Keratinocyte (primary cell): ENCODE data around the gene GNA15. TPM values are rescaled to one million over a fixed set of nuclear protein-coding genes. Genes with fewer than 3 reads are reported as not detected.

Experiments
- DNase-seq: peaks from one replicate; pipeline ENCODE4 v3.0.0-alpha.2; 2011; ENCODE audit warnings: low read depth, missing footprints, low spot score
- FAIRE-seq: peaks from 2 replicates; lab custom pipeline; 2011; peaks lifted over from hg19 to GRCh38; lab: Jason Lieb, UNC
- H2AFZ ChIP-seq: 2 replicates; pipeline ENCODE4 v1.6.0; 2012; ENCODE audit warnings: low read length, control low read depth, inconsistent platforms; ENCODE audit not compliant: control insufficient read depth
- H3K27ac ChIP-seq: 2 replicates; pipeline ENCODE4 v1.5.1; 2011; ENCODE audit warnings: low read length; ENCODE audit not compliant: control insufficient read depth, insufficient read depth
- H3K27me3 ChIP-seq: 3 replicates; pipeline ENCODE4 v1.6.0; 2011; ENCODE audit warnings: low read length; ENCODE audit not compliant: control insufficient read depth, insufficient read depth; ENCODE audit errors: extremely low read depth
- H3K36me3 ChIP-seq, 2 experiments: 2 replicates in 1 of 2; 3 replicates in 1 of 2; pipeline ENCODE4 v1.5.1; 2011; ENCODE audit warnings: low read length in 2 of 2, mild to moderate bottlenecking in 1 of 2; ENCODE audit not compliant: control insufficient read depth in 2 of 2, insufficient read depth in 2 of 2; ENCODE audit errors: extremely low read depth in 1 of 2
- H3K4me1 ChIP-seq: 3 replicates; pipeline ENCODE4 v1.5.1; 2011; ENCODE audit warnings: low read length; ENCODE audit not compliant: control insufficient read depth, insufficient read depth; ENCODE audit errors: extremely low read depth
- H3K4me2 ChIP-seq: 3 replicates; pipeline ENCODE4 v1.6.0; 2011; ENCODE audit warnings: low read depth, low read length; ENCODE audit not compliant: control insufficient read depth, insufficient read depth; ENCODE audit errors: extremely low read depth
- H3K4me3 ChIP-seq, 3 experiments: fragments of 200-600 bp in 1 of 3; sonication (generic) in 1 of 3; 2 replicates in 2 of 3; 3 replicates in 1 of 3; pipeline ENCODE4 v1.5.1; 2011 to 2016; ENCODE audit warnings: low read length in 3 of 3, mild to moderate bottlenecking in 3 of 3, control low read depth in 2 of 3, inconsistent platforms in 1 of 3, low read depth in 1 of 3, mixed read lengths in 1 of 3, mixed run types in 1 of 3, moderate library complexity in 1 of 3; ENCODE audit not compliant: control insufficient read depth in 2 of 3, insufficient read depth in 2 of 3; ENCODE audit errors: extremely low read depth in 1 of 3
- H3K79me2 ChIP-seq: 2 replicates; pipeline ENCODE4 v1.6.0; 2012; ENCODE audit warnings: low read length; ENCODE audit not compliant: control insufficient read depth, insufficient read depth
- H3K9ac ChIP-seq: 3 replicates; pipeline ENCODE4 v1.6.0; 2011; ENCODE audit warnings: low read length; ENCODE audit not compliant: control insufficient read depth, insufficient read depth; ENCODE audit errors: extremely low read depth
- H3K9me1 ChIP-seq: 3 replicates; pipeline ENCODE4 v1.6.0; 2011; ENCODE audit warnings: low read length; ENCODE audit not compliant: control insufficient read depth, insufficient read depth; ENCODE audit errors: extremely low read depth
- H3K9me3 ChIP-seq: 2 replicates; pipeline ENCODE4 v1.5.1; 2012; ENCODE audit warnings: low read depth, low read length; ENCODE audit not compliant: control insufficient read depth
- H4K20me1 ChIP-seq: 3 replicates; pipeline ENCODE4 v1.6.0; 2011; ENCODE audit warnings: low read length; ENCODE audit not compliant: control insufficient read depth, insufficient read depth; ENCODE audit errors: extremely low read depth
- EZH2 ChIP-seq: IDR thresholded peaks from one replicate; pipeline ENCODE4 v1.6.1; 2012; ENCODE audit warnings: inconsistent platforms, mild to moderate bottlenecking, low read length, moderate library complexity
- dilution Hi-C: fragments of 300-500 bp; cut with MboI; formaldehyde crosslinking; loops from one replicate; pipeline ENCODE4 v1.7.0; 2020; ENCODE audit warnings: low sequenced_read_pairs; ENCODE audit not compliant: extremely low pct_ligation_motif_present
- polyA plus RNA-seq, 5 experiments: library from polyadenylated mRNA; depleted of rRNA in 3 of 5; stranded (reverse) in 3 of 5; stranded (forward) in 1 of 5; unstranded in 1 of 5; fragments of >200 nt; gene quantifications; 1 replicate in 1 of 5; 2 replicates in 3 of 5; 3 replicates in 1 of 5; pipeline versions ENCODE4 v1.2.1 to v1.2.3, GENCODE V29; 2011 to 2012; ENCODE audit warnings: missing spikeins in 2 of 5, low read depth in 1 of 5, low replicate concordance in 1 of 5
- TF ChIP-seq, protein P1 (sequence below), 3 experiments: IDR thresholded peaks in 1 of 3; conservative IDR thresholded peaks in 1 of 3; optimal IDR thresholded peaks in 1 of 3; 2 replicates in 2 of 3; 3 replicates in 1 of 3; pipeline versions ENCODE3 to v1.5.1; 2011; ENCODE audit warnings: low read length in 3 of 3, mild to moderate bottlenecking in 3 of 3, moderate library complexity in 2 of 3, control low read depth in 1 of 3, inconsistent platforms in 1 of 3; ENCODE audit not compliant: insufficient read depth in 2 of 3; ENCODE audit errors: extremely low read depth in 1 of 3

The GNA15 gene
- polyA plus RNA-seq, 1 donor (not counting 4 experiments of a cell fraction or from before 2014, with no cell fraction given), result 60.0 TPM

DNA sequence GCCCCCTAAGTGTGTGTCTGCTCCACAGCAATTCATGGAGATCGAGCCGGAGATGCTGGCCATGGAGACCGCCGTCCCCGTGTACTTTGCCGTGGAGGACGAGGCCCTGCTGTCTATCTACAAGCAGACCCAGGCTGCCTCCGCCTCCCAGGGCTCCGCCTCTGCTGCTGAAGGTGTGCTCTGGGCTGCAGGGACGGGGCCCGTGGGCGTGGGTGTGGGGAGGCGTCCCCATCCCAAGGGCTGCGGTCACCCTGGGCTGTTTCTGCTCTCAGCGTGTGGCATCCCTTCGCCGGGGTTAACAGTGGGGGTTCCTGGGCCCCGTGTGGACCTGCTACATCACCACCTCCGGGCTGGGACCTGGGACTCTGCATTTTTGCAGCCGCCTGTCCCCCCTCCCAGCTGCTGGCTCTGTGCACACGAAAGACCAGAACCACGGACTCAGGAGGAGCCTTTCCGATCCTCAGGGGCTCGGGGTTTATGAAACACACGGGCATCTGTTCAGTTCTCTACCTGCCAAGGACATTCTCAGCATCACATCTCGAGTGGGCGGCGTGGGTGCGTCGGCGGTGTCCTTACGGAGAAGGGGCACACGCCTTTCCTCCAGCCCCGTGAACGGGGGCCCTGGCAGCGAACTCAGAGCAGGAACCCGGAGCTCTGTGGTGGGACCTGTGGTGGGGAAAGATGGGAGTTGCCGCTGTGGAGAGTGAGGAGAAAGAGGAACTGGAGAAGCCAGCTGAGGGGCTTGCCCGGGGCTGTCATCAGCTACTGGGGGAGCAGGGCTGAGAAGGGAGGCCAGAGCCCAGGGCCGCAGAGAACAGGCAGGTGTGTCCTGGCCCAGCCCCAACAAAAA lies 57.6 kb downstream of the GNA15 start:
- Histone ChIP-seq H3K9me3 (no peaks in the 10 kb centered on the region), H3K9ac (no peak overlapping the region), H3K9me1 (no peaks in the 10 kb centered on the region), H4K20me1 (peaks cover 16% of the 10 kb centered on the region), H3K4me3 (no peak overlapping the region), H3K4me1 (peaks cover 2% of the 10 kb centered on the region), H3K27ac (no peak overlapping the region), H3K36me3 (peaks cover 10 to 19% of the 10 kb centered on the region in 2 experiments), H3K4me2 (no peak overlapping the region), H3K79me2 (peaks cover 52% of the 10 kb centered on the region), H2AFZ (no peak overlapping the region), H3K27me3 (no peaks in the 10 kb centered on the region)
- dilution Hi-C loops, result no loop called here
- DNase-seq (no peak), FAIRE-seq (no peak)
- no peak for TF ChIP-seq EZH2
- TF ChIP-seq, protein P1, sequence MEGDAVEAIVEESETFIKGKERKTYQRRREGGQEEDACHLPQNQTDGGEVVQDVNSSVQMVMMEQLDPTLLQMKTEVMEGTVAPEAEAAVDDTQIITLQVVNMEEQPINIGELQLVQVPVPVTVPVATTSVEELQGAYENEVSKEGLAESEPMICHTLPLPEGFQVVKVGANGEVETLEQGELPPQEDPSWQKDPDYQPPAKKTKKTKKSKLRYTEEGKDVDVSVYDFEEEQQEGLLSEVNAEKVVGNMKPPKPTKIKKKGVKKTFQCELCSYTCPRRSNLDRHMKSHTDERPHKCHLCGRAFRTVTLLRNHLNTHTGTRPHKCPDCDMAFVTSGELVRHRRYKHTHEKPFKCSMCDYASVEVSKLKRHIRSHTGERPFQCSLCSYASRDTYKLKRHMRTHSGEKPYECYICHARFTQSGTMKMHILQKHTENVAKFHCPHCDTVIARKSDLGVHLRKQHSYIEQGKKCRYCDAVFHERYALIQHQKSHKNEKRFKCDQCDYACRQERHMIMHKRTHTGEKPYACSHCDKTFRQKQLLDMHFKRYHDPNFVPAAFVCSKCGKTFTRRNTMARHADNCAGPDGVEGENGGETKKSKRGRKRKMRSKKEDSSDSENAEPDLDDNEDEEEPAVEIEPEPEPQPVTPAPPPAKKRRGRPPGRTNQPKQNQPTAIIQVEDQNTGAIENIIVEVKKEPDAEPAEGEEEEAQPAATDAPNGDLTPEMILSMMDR (optimal IDR thresholded peaks at IDR 0.05 in 1 of 3, IDR thresholded peaks at IDR 0.05 in 1 of 3, conservative IDR thresholded peaks at IDR 0.05 in 1 of 3; ENCODE audit: extremely low read depth in 1 of 3, insufficient read depth in 2 of 3, low read length in 3 of 3), result no peak

DNA sequence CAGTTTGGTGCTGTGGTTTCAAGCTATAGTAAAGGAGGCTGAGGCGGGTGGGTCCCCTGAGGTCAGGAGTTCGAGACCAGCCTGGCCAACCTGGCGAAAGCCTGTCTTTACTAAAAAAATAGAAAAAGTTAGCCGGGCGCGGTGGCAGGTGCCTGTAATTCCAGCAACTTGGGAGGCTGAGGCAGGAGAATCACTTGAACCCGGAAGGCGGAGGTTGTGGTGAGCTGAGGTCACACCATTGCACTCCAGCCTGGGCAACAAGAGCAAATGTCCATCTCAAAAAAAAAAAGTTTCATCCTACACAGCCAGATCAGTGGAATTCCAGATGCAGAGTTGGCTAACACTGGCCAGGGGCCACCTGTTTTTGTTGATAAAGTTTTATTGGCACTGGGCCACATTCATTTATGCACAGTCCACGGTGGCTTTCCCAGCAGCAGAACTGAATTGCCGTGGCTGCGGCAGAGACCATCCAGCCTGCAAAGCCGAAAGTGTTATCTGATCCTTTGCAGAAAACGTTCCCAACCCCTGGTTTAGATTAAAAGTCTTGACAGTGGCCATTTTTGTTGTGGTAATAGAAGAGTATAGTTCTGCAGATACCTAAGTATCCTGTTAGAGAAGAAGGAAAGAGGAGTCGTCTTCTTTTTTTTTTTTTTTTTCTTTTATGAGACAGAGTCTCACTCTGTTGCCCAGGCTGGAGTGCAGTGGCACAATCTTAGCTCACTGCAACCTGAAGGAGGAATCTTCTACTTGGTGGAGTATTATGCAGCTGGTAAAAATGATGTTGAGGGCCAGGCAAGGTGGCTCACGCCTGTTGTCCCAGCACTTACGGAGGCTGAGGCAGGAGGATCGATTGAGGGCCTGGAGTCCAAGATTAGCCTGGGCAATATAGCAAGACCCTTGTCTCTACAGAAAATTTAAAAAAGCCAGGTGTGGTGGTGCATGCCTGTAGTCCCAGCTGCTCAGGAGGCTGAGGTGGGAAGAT lies 58.6 kb downstream of the GNA15 start:
- no peak overlapping the region for H3K9ac ChIP-seq
- no peaks in the 10 kb centered on the region for H3K27me3 ChIP-seq
- TF ChIP-seq, protein P1 (optimal IDR thresholded peaks at IDR 0.05 in 1 of 3, IDR thresholded peaks at IDR 0.05 in 1 of 3, conservative IDR thresholded peaks at IDR 0.05 in 1 of 3; ENCODE audit: extremely low read depth in 1 of 3, insufficient read depth in 2 of 3, low read length in 3 of 3), result no peak
- no peak for TF ChIP-seq EZH2
- H3K79me2 ChIP-seq, result peaks cover 42% of the 10 kb centered on the region
- dilution Hi-C loops, result no loop called here
- DNase-seq (no peak), FAIRE-seq (no peak)
- H2AFZ ChIP-seq, result no peak overlapping the region
- H3K9me1 ChIP-seq, result no peaks in the 10 kb centered on the region
- no peaks in the 10 kb centered on the region for H3K4me1 ChIP-seq
- H3K4me2 ChIP-seq, result no peak overlapping the region
- no peak overlapping the region for H3K4me3 ChIP-seq
- peaks cover 10% of the 10 kb centered on the region for H4K20me1 ChIP-seq
- no peaks in the 10 kb centered on the region for H3K9me3 ChIP-seq
- H3K27ac ChIP-seq, result no peak overlapping the region
- peaks cover 10 to 19% of the 10 kb centered on the region in 2 experiments for H3K36me3 ChIP-seq
